Large intestine (tissue), 12 donors: Measurements from ENCODE around the gene OR52N2. TPM values are rescaled to one million over a fixed set of nuclear protein-coding genes. Genes with fewer than 3 reads are reported as not detected.

Experiments used
- DNase-seq, 2 donors: peaks; one replicate each; pipeline versions ENCODE4 v3.0.0 to v3.0.0-alpha.2; 2013
- H3K27ac ChIP-seq: one replicate; pipeline ENCODE4 v1.5.1; 2013; ENCODE audit warnings: low read length
- H3K27me3 ChIP-seq: 2 replicates; pipeline ENCODE4 v1.6.1; 2013; ENCODE audit warnings: low read length; ENCODE audit not compliant: control insufficient read depth, insufficient read depth
- H3K36me3 ChIP-seq: 2 replicates; pipeline ENCODE4 v1.6.1; 2013; ENCODE audit warnings: low read length; ENCODE audit not compliant: control insufficient read depth, insufficient read depth
- H3K4me1 ChIP-seq: one replicate; pipeline ENCODE4 v1.6.1; 2013; ENCODE audit warnings: low read length; ENCODE audit not compliant: control insufficient read depth, insufficient read depth
- H3K4me3 ChIP-seq: one replicate; pipeline ENCODE4 v1.5.1; 2013; ENCODE audit warnings: low read length
- H3K9me3 ChIP-seq: one replicate; pipeline ENCODE4 v1.6.1; 2013; ENCODE audit warnings: mild to moderate bottlenecking, low read depth, low read length, moderate library complexity; ENCODE audit not compliant: control insufficient read depth
- WGBS: methylation state at CpG from one replicate; pipeline ENCODE4 v1.1.5; 2013; ENCODE audit warnings: low lambda C conversion rate; ENCODE audit not compliant: insufficient coverage; 5-methylcytosine and 5-hydroxymethylcytosine counted together
- long read RNA-seq, 11 donors: transcript quantifications; one replicate each; lab custom pipeline, GENCODE V29; 2026
- polyA plus RNA-seq: library from polyadenylated mRNA; unstranded; fragments of 120-200 nt; gene quantifications from one replicate; pipeline ENCODE4 v1.2.1, GENCODE V29; 2013

OR52N2 gene
- polyA plus RNA-seq = not detected
- long read RNA-seq, donor 1 = 0 reads
- long read RNA-seq, donor 2 = 0 reads
- long read RNA-seq, donor 3 = 0 reads
- long read RNA-seq, donor 4 = 0 reads
- long read RNA-seq, donor 5 = 0 reads
- long read RNA-seq, donor 6 = 0 reads
- long read RNA-seq, donor 7 = 0 reads
- long read RNA-seq, donor 8 = 0 reads
- long read RNA-seq, donor 9 = 0 reads
- long read RNA-seq, donor 10 = 0 reads
- long read RNA-seq, donor 11 = 0 reads

DNA sequence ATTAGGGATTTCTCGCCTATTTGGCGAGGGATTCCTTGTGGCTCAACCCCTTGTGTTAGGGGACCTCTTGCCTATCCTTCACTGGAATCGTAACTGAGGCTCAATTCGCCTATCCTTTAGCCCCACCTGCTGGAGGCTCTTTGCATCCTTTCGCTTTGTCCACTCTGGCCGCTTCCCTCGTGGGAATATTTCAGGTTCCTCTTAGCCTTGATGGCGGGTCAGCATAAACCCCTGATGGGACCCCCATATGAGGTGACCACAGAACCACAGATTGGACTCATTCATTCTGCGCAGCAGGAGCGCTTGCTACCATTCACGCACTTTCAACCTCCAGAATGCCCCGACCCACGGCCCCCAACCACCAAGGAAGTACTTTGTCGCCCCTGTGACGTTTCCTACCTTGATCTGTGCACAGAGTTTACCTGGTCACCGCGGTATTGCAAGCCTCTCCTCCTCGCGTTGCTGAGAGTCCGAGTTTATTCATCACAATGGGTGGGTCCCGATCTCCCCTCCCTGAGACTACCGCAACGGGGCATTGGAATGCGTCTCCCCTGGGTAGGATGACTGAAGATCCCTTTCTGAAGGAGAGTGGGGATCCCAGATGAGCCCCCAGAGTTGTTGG, at the start of gene OR52N2:
Gene OR52N2 (plus strand): TSS at position 425 of the 622 bp plus-strand sequence. CDS start 11,412 bp downstream, outside the sequence.
- no CpG with 5 or more reads among the region's 24 CpGs for WGBS
- H3K9me3 ChIP-seq = no peaks in the 10 kb centered on the region
- no peak within 1 kb of the TSS for H3K27ac ChIP-seq
- peak; percentile 51 to 53 for DNase-seq
- no peaks in the 10 kb centered on the region for H3K4me1 ChIP-seq
- peak within 1 kb of the TSS; percentile 17 for H3K4me3 ChIP-seq
- no peaks in the 10 kb centered on the region for H3K36me3 ChIP-seq
- peaks cover 7% of the 10 kb centered on the region for H3K27me3 ChIP-seq

DNA sequence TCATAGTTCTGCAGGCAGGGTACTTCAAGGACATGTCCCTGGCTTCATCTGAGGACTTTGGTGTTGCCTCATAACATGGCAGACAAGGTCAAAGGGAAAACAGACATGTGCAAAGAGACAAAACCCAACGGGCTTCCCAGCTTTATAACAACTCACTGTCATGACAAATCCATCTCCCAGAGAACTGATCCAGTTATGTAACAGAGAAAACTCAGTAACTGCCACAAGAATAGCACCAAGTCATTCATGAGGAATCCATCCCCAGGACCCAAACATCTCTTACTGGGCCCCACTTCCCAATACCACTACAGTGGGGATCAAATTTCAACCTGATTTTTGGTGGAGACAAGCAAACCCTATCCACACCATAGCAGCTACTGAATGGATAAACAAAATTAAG, 41.7 kb upstream of the OR52N2 start:
- Histone ChIP-seq H3K27me3 (no peaks in the 10 kb centered on the region), H3K4me1 (no peaks in the 10 kb centered on the region), H3K9me3 (no peaks in the 10 kb centered on the region), H3K36me3 (no peaks in the 10 kb centered on the region), H3K4me3 (no peak overlapping the region), H3K27ac (no peak overlapping the region)
- DNase-seq = no peak
- WGBS = no CpG with 5 or more reads among the region's 1 CpG

DNA sequence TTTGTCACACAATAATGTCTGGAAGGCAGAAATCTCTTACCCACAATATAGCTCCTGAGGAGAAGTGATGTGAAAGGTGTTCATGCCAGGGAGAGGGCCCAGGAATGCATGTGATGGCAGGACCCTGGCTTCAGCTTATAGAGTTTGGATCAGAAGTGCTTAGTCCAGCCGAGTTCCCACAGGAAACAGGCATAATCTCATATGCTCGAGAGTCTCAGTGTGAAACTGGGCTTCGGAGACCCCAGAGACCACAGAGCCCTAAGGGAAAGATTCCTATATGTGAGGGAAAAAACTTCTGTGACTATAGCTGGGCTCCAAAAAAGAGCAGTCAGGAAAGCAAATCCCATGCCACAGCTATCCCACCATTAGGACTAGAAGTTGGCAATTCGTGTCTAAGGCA, 25.5 kb upstream of the OR52N2 start, which contains the start of gene OR52N5:
Gene OR52N5 (minus strand): TSS at position 101 of the 400 bp plus-strand sequence. CDS start 4,721 bp downstream, outside the sequence.
- no peaks in the 10 kb centered on the region for H3K36me3 ChIP-seq
- DNase-seq = no peak
- H3K4me3 ChIP-seq = no peak within 1 kb of the TSS
- no peaks in the 10 kb centered on the region for H3K9me3 ChIP-seq
- no CpG with 5 or more reads among the region's 4 CpGs for WGBS
- H3K27me3 ChIP-seq = no peaks in the 10 kb centered on the region
- H3K4me1 ChIP-seq = no peaks in the 10 kb centered on the region
- H3K27ac ChIP-seq = no peak within 1 kb of the TSS

DNA sequence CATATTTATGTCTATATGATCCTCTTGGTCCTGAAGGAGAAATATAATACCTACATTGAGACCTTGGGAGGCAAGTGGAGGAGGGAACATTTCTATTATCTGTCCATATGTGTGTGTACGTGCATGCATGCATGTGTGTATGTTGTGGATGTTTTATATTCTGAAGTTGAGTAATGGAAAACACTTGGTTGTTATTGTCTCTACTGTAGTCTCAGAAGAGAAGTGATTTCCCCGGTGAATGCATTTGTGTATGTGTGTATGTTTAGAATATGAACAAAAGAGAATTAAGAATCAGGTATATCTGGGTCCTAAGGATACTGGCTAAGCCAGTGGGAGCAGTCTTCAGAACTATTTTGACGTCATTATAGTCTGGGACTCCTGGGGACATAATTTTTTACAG, 17.6 kb upstream of the OR52N2 start, which contains the start of gene OR52N1:
Gene OR52N1 (minus strand): TSS at position 101 of the 400 bp plus-strand sequence. CDS start 2,449 bp downstream, outside the sequence.
- H3K4me1 ChIP-seq = no peaks in the 10 kb centered on the region
- no peaks in the 10 kb centered on the region for H3K27me3 ChIP-seq
- H3K9me3 ChIP-seq = no peaks in the 10 kb centered on the region
- no peaks in the 10 kb centered on the region for H3K36me3 ChIP-seq
- no peak for DNase-seq
- no CpG with 5 or more reads among the region's 3 CpGs for WGBS
- H3K27ac ChIP-seq = no peak within 1 kb of the TSS
- no peak within 1 kb of the TSS for H3K4me3 ChIP-seq

DNA sequence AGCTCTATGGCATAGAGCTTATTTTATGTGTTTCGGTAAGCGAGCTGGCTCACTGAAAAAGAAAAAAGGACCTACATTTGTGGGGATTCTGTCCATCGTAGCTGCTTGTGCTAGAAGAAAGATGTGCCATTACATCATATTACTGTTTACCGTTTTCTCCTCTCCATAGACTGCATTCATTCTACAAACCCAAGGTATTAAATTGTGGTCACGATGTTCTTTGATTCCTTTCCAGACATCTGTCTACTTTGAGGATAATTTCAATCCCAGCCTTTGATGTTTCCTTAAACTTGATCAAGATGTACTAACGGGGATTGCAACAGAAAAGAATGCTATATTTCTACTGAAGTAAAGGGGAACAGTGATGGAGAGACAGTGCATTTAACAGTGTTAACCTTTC, 12.2 kb upstream of the OR52N2 start:
- Histone ChIP-seq H3K4me1 (no peaks in the 10 kb centered on the region), H3K27me3 (no peaks in the 10 kb centered on the region), H3K9me3 (no peaks in the 10 kb centered on the region), H3K27ac (no peak overlapping the region), H3K4me3 (no peak overlapping the region), H3K36me3 (no peaks in the 10 kb centered on the region)
- no peak for DNase-seq
- 95% methylated on average over 4 of the region's 6 CpGs for WGBS

DNA sequence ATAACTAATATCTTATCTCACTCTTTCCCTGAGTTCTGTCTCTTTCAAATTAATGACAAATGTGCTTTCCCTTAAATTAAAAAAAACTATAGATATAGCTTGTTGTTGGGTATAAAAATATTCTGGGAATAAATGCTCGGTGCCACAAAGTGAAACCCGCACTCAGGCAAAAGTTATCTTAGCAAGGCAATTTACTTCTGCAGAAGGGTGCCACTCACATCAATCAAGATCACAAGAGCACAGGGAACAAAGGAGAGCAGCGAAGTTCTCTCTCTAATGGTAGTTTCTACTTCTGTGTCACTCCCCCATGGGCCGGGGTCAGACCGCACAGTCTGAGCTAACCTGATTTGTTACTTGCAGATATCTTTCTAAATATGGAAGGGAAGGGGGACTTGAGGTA, 4.7 kb upstream of the OR52N2 start:
- no peak overlapping the region for H3K27ac ChIP-seq
- H3K9me3 ChIP-seq = no peaks in the 10 kb centered on the region
- no peak for DNase-seq
- H3K27me3 ChIP-seq = peaks cover 4% of the 10 kb centered on the region
- no peaks in the 10 kb centered on the region for H3K36me3 ChIP-seq
- no peak overlapping the region for H3K4me3 ChIP-seq
- no CpG with 5 or more reads among the region's 5 CpGs for WGBS
- no peaks in the 10 kb centered on the region for H3K4me1 ChIP-seq

DNA sequence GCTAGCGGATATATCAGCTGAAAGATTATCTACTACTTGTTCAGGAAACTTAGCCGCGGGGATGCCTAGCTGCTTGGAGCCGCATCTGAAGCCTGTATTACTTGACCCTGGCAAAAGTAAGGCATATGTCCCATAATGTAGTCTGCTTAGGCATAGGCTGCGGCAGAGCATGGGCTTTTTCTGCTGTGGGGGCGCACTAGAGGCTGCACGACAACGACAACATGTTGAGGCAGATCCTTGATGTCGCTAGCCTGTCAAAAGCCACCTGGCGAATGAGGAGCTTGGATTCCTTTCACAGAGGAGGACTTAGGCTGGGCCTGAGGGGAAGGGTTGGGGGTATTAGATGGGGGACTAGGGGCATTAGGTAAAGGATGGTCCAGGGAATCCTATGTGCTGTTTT, 1.1 kb upstream of the OR52N2 start:
- DNase-seq = no peak
- no peaks in the 10 kb centered on the region for H3K4me1 ChIP-seq
- H3K9me3 ChIP-seq = no peaks in the 10 kb centered on the region
- no peaks in the 10 kb centered on the region for H3K36me3 ChIP-seq
- no peak overlapping the region for H3K4me3 ChIP-seq
- no peak overlapping the region for H3K27ac ChIP-seq
- WGBS = no CpG with 5 or more reads among the region's 10 CpGs
- peaks cover 7% of the 10 kb centered on the region for H3K27me3 ChIP-seq

DNA sequence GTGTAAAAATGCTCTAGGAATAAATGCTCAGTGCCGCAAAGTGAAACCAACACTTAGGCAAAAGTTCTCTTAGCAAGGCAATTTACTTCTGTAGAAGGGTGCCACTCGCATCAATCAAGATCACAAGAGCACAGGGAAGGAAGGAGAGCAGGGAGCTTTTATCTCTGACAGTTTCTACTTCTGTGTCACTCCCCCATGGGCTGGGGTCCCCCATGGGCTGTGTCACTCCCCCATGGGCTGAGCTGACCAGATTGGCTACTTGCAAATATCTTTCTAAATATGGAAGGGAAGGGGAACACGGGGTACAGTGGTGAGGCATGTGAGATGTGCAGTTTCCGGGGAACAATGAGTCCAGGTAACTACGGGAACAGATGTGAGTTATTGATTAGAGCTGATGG, 397 bp downstream of the OR52N2 start:
- H3K27ac ChIP-seq = no peak overlapping the region
- no peaks in the 10 kb centered on the region for H3K4me1 ChIP-seq

DNA sequence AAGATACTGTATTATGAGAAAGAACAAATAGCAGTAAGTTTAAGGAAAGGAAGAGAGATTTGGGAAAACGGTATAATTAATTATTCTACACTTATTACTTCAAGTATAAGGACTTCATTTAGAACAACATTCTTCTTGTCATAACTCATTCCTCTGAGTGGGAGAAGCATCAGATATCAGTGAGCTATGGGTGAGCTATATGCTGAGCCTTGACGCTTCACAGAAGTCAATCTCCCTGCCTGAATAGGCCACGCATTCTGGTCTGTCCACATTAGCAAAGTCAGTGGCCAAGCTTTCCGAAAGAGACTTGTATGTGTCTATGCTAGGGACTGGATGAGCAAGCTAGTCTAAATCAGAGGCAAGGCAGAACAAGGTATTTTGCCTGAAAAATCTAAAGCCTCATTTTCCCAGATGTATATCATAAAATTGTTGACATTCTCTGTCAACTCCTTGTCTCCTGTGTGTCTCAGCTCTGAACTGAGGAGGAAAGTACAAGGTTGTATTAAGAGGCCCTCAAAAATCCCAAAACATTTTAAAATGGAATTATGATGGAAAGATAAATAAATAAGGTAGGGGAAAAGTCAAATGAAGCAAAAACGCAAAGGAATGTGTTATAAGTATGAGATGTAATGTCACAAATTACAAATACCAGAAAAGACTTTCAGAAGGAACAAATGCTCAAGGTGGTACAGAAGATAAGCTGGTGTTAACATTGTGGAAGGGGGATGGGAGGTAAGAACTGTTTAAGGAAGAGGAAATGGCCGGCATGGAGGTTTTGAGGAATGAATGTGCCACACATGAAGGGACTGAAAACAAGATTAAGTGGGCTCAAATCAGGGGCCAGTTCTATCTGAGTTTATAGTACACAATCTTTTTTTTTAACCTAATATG, 1.4 kb downstream of the OR52N2 start:
- 72% methylated on average over 3 of the region's 6 CpGs for WGBS
- Histone ChIP-seq H3K27me3 (peaks cover 7% of the 10 kb centered on the region), H3K4me3 (no peak overlapping the region), H3K36me3 (no peaks in the 10 kb centered on the region), H3K9me3 (no peaks in the 10 kb centered on the region), H3K27ac (no peak overlapping the region), H3K4me1 (no peaks in the 10 kb centered on the region)
- DNase-seq = no peak

More for the DNA sequence above, 397 bp downstream of the OR52N2 start:
- DNase-seq = no peak
- H3K4me3 ChIP-seq = no peak overlapping the region
- H3K27me3 ChIP-seq = peaks cover 7% of the 10 kb centered on the region
- H3K9me3 ChIP-seq = no peaks in the 10 kb centered on the region
- WGBS = 64% methylated on average over 3 of the region's 5 CpGs
- H3K36me3 ChIP-seq = no peaks in the 10 kb centered on the region

DNA sequence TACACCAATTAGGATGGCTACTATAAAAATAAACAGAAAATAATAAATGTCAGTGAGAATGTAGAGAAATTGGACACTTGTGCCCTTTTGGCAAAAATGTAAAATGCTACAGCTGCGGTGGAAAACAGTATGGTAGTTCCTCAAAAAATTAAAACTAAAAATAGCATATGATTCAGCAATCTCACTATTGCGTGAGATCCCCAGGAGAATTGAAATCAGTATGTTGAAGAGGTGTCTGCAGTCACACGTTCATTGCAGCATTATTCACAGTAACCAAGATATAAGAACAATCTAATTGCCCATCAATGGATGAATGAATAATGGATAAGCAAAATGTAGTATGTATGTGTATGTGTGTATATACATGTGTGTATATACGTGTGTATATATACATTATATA, 6.8 kb downstream of the OR52N2 start:
- no peaks in the 10 kb centered on the region for H3K36me3 ChIP-seq
- 63% methylated on average over 2 of the region's 4 CpGs for WGBS
- H3K4me1 ChIP-seq = no peaks in the 10 kb centered on the region
- H3K4me3 ChIP-seq = no peak overlapping the region
- H3K27ac ChIP-seq = no peak overlapping the region
- DNase-seq = no peak
- H3K27me3 ChIP-seq = no peaks in the 10 kb centered on the region
- no peaks in the 10 kb centered on the region for H3K9me3 ChIP-seq
